ENCODE data around the gene KIF2B. TPM values are rescaled to one million over a fixed set of nuclear protein-coding genes. Genes with fewer than 3 reads are reported as not detected.
"Not testable (repeated sequence)": the region's sequence is repeated elsewhere in the genome, so short reads cannot be mapped to it uniquely, and the experiment has no call there.

KIF2B gene
- total RNA-seq, 1 experiment from 2014 or later = not detected

GRCh38 chr17:53818929-53819328 is 3.8 kb upstream of the KIF2B start:
- H3F3A ChIP-seq (ENCODE audit: insufficient read depth, low read depth) = no peaks in the 10 kb centered on the region
- intact Hi-C loops (cut with micrococcal nuclease; ENCODE audit: unreplicated experiment) = loop anchor here (5.0 kb wide), 1 partner anchor 842 kb away; no protein-coding TSS in a partner anchor
- no peak for TF ChIP-seq EZH2 (IDR thresholded peaks at IDR 0.05; ENCODE audit: low read depth)
- TF ChIP-seq, protein P1, sequence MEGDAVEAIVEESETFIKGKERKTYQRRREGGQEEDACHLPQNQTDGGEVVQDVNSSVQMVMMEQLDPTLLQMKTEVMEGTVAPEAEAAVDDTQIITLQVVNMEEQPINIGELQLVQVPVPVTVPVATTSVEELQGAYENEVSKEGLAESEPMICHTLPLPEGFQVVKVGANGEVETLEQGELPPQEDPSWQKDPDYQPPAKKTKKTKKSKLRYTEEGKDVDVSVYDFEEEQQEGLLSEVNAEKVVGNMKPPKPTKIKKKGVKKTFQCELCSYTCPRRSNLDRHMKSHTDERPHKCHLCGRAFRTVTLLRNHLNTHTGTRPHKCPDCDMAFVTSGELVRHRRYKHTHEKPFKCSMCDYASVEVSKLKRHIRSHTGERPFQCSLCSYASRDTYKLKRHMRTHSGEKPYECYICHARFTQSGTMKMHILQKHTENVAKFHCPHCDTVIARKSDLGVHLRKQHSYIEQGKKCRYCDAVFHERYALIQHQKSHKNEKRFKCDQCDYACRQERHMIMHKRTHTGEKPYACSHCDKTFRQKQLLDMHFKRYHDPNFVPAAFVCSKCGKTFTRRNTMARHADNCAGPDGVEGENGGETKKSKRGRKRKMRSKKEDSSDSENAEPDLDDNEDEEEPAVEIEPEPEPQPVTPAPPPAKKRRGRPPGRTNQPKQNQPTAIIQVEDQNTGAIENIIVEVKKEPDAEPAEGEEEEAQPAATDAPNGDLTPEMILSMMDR (conservative IDR thresholded peaks at IDR 0.05) = no peak
- no peaks in the 10 kb centered on the region for H3K9me2 ChIP-seq (ENCODE audit: insufficient read depth)
- no peaks in the 10 kb centered on the region for H3K9me3 ChIP-seq (ENCODE audit: insufficient read depth, low read depth)
- ChIA-PET CTCF (no interaction called here), POLR2A (ENCODE audit: unreplicated experiment) (no interaction called here)
- BruUV-seq (replicated peaks) = no TSS peak
- H3K4me2 ChIP-seq = no peak overlapping the region
- H3K4me3 ChIP-seq = no peak overlapping the region
- no peaks in the 10 kb centered on the region for H3K79me2 ChIP-seq (ENCODE audit: low read depth)
- no peaks in the 10 kb centered on the region for H3K4me1 ChIP-seq (replicated peaks; ENCODE audit: insufficient read depth)
- no peak overlapping the region for H2AFZ ChIP-seq
- no peaks in the 10 kb centered on the region for H3K36me3 ChIP-seq (ENCODE audit: low read depth)
- H3K27ac ChIP-seq = no peak overlapping the region
- DNase-seq = no peak
- H4K20me1 ChIP-seq (ENCODE audit: insufficient read depth) = no peaks in the 10 kb centered on the region
- H3K27me3 ChIP-seq (ENCODE audit: insufficient read depth, low read depth) = peaks cover under 1% of the 10 kb centered on the region; the same call in 1 of the 2 replicates

DNA sequence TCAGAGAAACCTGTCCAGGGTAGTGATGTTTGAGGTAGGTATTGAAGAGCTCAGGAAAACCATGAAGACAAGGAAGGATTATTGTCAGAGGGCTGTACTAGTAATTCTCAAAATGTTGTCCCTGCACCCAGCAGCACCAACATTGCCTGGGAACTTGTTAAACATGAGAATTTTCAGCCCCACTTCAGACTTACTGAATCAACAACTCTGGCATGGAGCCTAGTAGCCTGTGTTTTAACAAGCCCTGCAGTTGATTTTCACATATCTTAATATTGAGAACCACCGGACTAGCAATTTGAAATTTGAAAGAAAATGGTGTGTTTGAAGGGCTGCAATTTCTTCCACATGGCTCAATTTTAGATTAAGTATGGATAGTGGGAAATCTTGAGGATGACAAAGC is 2.8 kb upstream of the KIF2B start:
- no TSS peak for BruUV-seq (replicated peaks)

DNA sequence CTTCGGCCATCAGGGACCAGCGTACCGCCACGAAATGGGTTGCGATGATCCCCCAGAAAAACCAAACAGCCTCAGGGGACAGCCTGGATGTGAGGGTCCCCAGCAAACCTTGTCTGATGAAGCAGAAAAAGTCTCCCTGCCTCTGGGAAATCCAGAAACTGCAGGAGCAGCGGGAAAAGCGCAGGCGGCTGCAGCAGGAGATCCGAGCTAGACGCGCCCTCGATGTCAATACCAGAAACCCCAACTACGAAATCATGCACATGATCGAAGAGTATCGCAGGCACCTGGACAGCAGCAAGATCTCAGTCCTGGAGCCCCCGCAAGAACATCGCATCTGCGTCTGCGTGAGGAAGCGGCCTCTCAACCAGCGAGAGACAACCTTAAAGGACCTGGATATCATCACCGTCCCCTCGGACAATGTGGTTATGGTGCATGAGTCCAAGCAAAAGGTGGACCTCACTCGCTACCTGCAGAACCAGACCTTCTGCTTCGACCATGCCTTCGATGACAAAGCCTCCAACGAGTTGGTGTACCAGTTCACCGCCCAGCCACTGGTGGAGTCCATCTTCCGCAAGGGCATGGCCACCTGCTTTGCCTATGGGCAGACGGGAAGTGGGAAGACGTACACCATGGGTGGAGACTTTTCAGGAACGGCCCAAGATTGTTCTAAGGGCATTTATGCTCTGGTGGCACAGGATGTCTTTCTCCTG is 769 bp downstream of the KIF2B start:
- TF ChIP-seq EZH2 (IDR thresholded peaks at IDR 0.05; ENCODE audit: low read depth) = no peak
- CTCF ChIA-PET = no interaction called here
- H3K27ac ChIP-seq = no peak overlapping the region
- H3K79me2 ChIP-seq (ENCODE audit: low read depth) = no peaks in the 10 kb centered on the region
- H4K20me1 ChIP-seq (ENCODE audit: insufficient read depth) = no peaks in the 10 kb centered on the region
- no peaks in the 10 kb centered on the region for H3K36me3 ChIP-seq (ENCODE audit: low read depth)
- H3K27me3 ChIP-seq (ENCODE audit: insufficient read depth, low read depth) = peaks cover 17% of the 10 kb centered on the region; the same call in 1 of the 2 replicates
- DNase-seq = no peak
- H3K4me3 ChIP-seq = no peak overlapping the region
- intact Hi-C loops (cut with micrococcal nuclease; ENCODE audit: unreplicated experiment) = no loop called here
- no peak overlapping the region for H2AFZ ChIP-seq
- no peaks in the 10 kb centered on the region for H3K4me1 ChIP-seq (replicated peaks; ENCODE audit: insufficient read depth)
- no peak overlapping the region for H3K4me2 ChIP-seq
- H3F3A ChIP-seq (ENCODE audit: insufficient read depth, low read depth) = no peaks in the 10 kb centered on the region
- H3K9me2 ChIP-seq (ENCODE audit: insufficient read depth) = no peaks in the 10 kb centered on the region
- no TSS peak for BruUV-seq (replicated peaks)
- H3K9me3 ChIP-seq (ENCODE audit: insufficient read depth, low read depth) = no peaks in the 10 kb centered on the region
- POLR2A ChIA-PET (ENCODE audit: unreplicated experiment) = no interaction called here

More for the DNA sequence above, 2.8 kb upstream of the KIF2B start:
- no peak for DNase-seq
- Histone ChIP-seq H3K9me2 (ENCODE audit: insufficient read depth) (no peaks in the 10 kb centered on the region), H3K36me3 (ENCODE audit: low read depth) (no peaks in the 10 kb centered on the region), H3K27me3 (ENCODE audit: insufficient read depth, low read depth) (peaks cover 11% of the 10 kb centered on the region; the same call in 1 of the 2 replicates), H3K9me3 (ENCODE audit: insufficient read depth, low read depth) (no peaks in the 10 kb centered on the region), H3K27ac (no peak overlapping the region), H2AFZ (no peak overlapping the region), H4K20me1 (ENCODE audit: insufficient read depth) (no peaks in the 10 kb centered on the region), H3K4me3 (no peak overlapping the region), H3K4me2 (no peak overlapping the region), H3K79me2 (ENCODE audit: low read depth) (no peaks in the 10 kb centered on the region), H3K4me1 (replicated peaks; ENCODE audit: insufficient read depth) (no peaks in the 10 kb centered on the region), H3F3A (ENCODE audit: insufficient read depth, low read depth) (no peaks in the 10 kb centered on the region)
- intact Hi-C loops (cut with micrococcal nuclease; ENCODE audit: unreplicated experiment) = loop anchor here (5.0 kb wide), 1 partner anchor 843 kb away; no protein-coding TSS in a partner anchor
- ChIA-PET CTCF (no interaction called here), POLR2A (ENCODE audit: unreplicated experiment) (no interaction called here)
- no peak for TF ChIP-seq EZH2 (IDR thresholded peaks at IDR 0.05; ENCODE audit: low read depth)
- TF ChIP-seq, protein P1 (conservative IDR thresholded peaks at IDR 0.05) = no peak

DNA sequence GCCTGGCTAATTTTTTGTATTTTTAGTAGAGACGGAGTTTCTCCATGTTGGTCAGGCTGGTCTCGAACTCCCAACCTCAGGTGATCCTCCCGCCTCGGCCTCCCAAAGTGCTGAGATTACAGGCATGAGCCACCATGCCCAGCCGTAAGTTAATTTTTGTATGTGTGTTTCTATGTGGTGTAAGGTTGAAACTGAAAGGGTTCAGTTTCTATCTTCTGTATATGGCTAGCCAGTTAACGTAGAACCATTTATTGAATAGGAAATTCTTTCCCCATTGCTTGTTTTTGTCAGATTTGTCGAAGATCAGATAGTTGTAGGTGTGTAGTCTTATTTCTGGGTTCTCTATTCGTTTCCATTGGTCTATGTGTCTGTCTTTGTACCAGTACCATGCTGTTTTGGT is 12.0 kb downstream of the KIF2B start:
- H3K9me3 ChIP-seq (ENCODE audit: insufficient read depth, low read depth); H3K27ac ChIP-seq; H3K4me2 ChIP-seq; H3K79me2 ChIP-seq (ENCODE audit: low read depth); H3K36me3 ChIP-seq (ENCODE audit: low read depth); intact Hi-C loops (cut with micrococcal nuclease; ENCODE audit: unreplicated experiment); H3K4me3 ChIP-seq; H2AFZ ChIP-seq; H3K9me2 ChIP-seq (ENCODE audit: insufficient read depth); DNase-seq; H3K27me3 ChIP-seq (ENCODE audit: insufficient read depth, low read depth); H4K20me1 ChIP-seq (ENCODE audit: insufficient read depth); POLR2A ChIA-PET (ENCODE audit: unreplicated experiment); BruUV-seq (replicated peaks); H3K4me1 ChIP-seq (replicated peaks; ENCODE audit: insufficient read depth); CTCF ChIA-PET; H3F3A ChIP-seq (ENCODE audit: insufficient read depth, low read depth): not testable (repeated sequence)
